ENCODE data around the gene SRSF11. TPM values are rescaled to one million over a fixed set of nuclear protein-coding genes. Genes with fewer than 3 reads are reported as not detected.
"Not testable (repeated sequence)": the region's sequence is repeated elsewhere in the genome, so short reads cannot be mapped to it uniquely, and the experiment has no call there.

The SRSF11 gene
- total and polyA plus RNA-seq, 12 donors, result 41.8 to 174 (median 52.8) TPM

GRCh38 chr1:70190180-70190579, 31.0 kb upstream of the SRSF11 start:
- Histone ChIP-seq H3K27me3 (no peaks in the 10 kb centered on the region), H3K4me1 (no peaks in the 10 kb centered on the region), H3K36me3 (peaks cover 0 to 25% (median 0%) of the 10 kb centered on the region in 9 donors), H3K27ac (no peak overlapping the region), H3K9me3 (peaks cover 0 to 6% (median 0%) of the 10 kb centered on the region in 11 donors), H3K4me3 (no peak overlapping the region)
- TF ChIP-seq CTCF (IDR thresholded peaks at IDR 0.05), result no peak
- ATAC-seq (no peak), DNase-seq (no peak)
- intact Hi-C loops (cut with DNase I), result no loop called here

DNA sequence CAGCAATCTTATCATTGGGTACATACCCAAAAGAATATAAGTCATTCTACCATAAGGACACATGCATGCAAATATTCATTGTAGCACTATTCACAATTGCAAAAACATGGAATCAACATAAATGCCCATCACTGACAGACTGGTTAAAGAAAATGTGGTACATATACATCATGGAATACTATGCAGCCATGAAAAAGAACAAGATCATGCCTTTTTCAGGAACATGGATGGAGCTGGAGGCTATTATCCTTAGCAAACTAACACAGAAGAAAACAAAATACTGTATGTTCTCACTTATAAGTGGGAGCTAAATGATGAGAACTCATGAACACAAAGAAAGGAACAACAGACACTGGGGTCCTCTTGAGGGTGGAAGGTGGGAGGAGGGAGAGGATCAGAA, 28.7 kb upstream of the SRSF11 start:
- H3K27me3 ChIP-seq; H3K4me1 ChIP-seq; intact Hi-C loops (cut with DNase I); ATAC-seq; H3K27ac ChIP-seq; DNase-seq; H3K4me3 ChIP-seq; H3K9me3 ChIP-seq: not testable (repeated sequence)
- peaks cover 0 to 14% (median 0%) of the 10 kb centered on the region in 9 donors for H3K36me3 ChIP-seq

DNA sequence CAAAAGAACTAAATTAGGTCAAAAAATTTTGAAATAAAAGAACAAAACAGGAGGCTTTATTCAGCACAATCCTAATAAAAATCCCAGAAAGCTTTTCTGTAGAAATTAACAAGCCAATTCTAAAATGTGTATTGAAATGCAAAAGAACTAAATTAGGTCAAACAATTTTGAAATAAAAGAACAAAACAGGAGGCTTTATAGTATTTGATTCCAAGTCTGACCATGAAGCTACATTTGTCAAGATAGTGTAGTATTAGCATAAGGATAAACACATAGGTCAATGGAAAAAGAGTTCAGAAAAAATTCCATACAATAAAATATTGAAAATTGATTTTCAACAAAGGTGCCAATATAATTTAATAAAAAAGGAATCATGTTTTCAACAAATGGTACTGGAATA, 26.6 kb upstream of the SRSF11 start:
- ATAC-seq (no peak), DNase-seq (no peak)
- no peaks in the 10 kb centered on the region for H3K4me1 ChIP-seq
- intact Hi-C loops (cut with DNase I), result no loop called here
- peaks cover 0 to 6% (median 0%) of the 10 kb centered on the region in 11 donors for H3K9me3 ChIP-seq
- H3K36me3 ChIP-seq, result no peaks in the 10 kb centered on the region
- no peak overlapping the region for H3K27ac ChIP-seq
- H3K4me3 ChIP-seq, result no peak overlapping the region
- TF ChIP-seq CTCF (IDR thresholded peaks at IDR 0.05), result no peak
- H3K27me3 ChIP-seq, result no peaks in the 10 kb centered on the region

GRCh38 chr1:70195342-70195741, 25.8 kb upstream of the SRSF11 start:
- no peak for TF ChIP-seq CTCF (IDR thresholded peaks at IDR 0.05)
- intact Hi-C loops (cut with DNase I), result no loop called here

GRCh38 chr1:70196333-70196732, 24.8 kb upstream of the SRSF11 start:
- ATAC-seq, result no peak
- H3K4me1 ChIP-seq, result no peaks in the 10 kb centered on the region
- H3K27ac ChIP-seq, result no peak overlapping the region
- intact Hi-C loops (cut with DNase I), result no loop called here
- H3K9me3 ChIP-seq, result peaks cover 0 to 6% (median 0%) of the 10 kb centered on the region in 11 donors
- H3K4me3 ChIP-seq, result no peak overlapping the region
- 94% methylated on average over 3 of the region's 3 CpGs for WGBS, 2 donors
- TF ChIP-seq CTCF (IDR thresholded peaks at IDR 0.05), result no peak
- DNase-seq, result no peak
- H3K36me3 ChIP-seq, result peaks cover 0 to 9% (median 0%) of the 10 kb centered on the region in 9 donors
- no peaks in the 10 kb centered on the region for H3K27me3 ChIP-seq

More at GRCh38 chr1:70195342-70195741, 25.8 kb upstream of the SRSF11 start:
- Histone ChIP-seq H3K4me1 (no peaks in the 10 kb centered on the region), H3K27me3 (no peaks in the 10 kb centered on the region), H3K27ac (no peak overlapping the region), H3K36me3 (peaks cover 0 to 3% (median 0%) of the 10 kb centered on the region in 9 donors), H3K4me3 (no peak overlapping the region), H3K9me3 (peaks cover 0 to 6% (median 0%) of the 10 kb centered on the region in 11 donors)
- ATAC-seq (no peak), DNase-seq (no peak)
- 95 to 98% methylated on average over 4 of the region's 4 CpGs for WGBS, 2 donors

All from heart right ventricle (tissue), 16 donors.